ENCODE measurements around the gene MFSD8.

DNA sequence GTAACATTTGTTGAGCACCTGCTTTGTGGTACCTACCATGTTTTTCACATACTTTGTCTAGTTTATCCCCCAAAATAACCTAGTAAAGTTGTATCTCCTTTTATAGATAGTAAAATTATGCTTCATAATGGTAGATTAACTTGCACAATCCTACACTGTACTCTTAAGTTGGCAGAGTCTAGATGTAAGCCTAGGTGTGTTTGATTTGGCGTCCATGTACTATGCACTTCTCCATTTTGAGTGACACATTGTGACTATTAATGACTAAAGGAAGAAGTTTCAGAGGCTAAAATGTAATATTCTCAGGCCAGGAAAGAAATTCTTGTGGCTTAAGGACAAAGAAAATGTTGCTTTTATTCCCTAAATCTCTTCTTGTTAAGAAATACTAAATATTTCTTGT lies 68.9 kb downstream of the MFSD8 start:
- TF ChIP-seq POLR2AphosphoS5 (IDR thresholded peaks at IDR 0.05): no peak
- no peak for TF ChIP-seq POLR2A (IDR thresholded peaks at IDR 0.05)
